PC-9 (cell line): Measurements from ENCODE around the gene PIK3C2G.

Experiments
- CTCF ChIP-seq: fragments of 200-600 bp; sonication (generic); conservative IDR thresholded peaks from 2 replicates; pipeline ENCODE4 v1.6.1; 2017; ENCODE audit warnings: mixed run types, antibody characterized with exemption, mild to moderate bottlenecking, moderate library complexity
- EZH2 ChIP-seq: fragments of 200-600 bp; sonication (generic); IDR thresholded peaks from 2 replicates; pipeline ENCODE4 v1.8.0; 2017; ENCODE audit warnings: antibody characterized with exemption, low read depth

DNA sequence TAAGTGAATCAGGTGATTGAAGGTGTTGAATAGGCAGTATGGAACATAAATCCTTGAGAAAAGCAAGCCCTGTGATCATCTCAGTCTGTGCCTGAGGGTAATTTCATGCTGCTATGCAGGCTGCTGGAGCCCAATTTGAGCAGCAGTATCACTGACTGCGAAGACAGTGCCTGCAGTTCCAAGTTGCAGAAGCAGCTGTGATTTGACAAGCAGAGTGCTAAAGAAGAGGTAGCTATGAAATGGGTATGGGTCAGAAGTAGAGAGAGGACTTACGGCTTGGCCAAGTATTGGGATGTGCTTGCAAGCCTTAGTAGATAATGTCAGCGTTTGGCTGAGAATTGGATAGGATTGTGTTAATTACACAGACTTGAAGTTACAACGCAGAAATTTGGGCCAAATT lies 22.5 kb downstream of the PIK3C2G start:
- no peak for TF ChIP-seq CTCF
- no peak for TF ChIP-seq EZH2
